ENCODE results near the gene AMIGO2.
"Not testable (repeated sequence)": the region's sequence is repeated elsewhere in the genome, so short reads cannot be mapped to it uniquely, and the experiment has no call there.

The AMIGO2 gene, protein sequence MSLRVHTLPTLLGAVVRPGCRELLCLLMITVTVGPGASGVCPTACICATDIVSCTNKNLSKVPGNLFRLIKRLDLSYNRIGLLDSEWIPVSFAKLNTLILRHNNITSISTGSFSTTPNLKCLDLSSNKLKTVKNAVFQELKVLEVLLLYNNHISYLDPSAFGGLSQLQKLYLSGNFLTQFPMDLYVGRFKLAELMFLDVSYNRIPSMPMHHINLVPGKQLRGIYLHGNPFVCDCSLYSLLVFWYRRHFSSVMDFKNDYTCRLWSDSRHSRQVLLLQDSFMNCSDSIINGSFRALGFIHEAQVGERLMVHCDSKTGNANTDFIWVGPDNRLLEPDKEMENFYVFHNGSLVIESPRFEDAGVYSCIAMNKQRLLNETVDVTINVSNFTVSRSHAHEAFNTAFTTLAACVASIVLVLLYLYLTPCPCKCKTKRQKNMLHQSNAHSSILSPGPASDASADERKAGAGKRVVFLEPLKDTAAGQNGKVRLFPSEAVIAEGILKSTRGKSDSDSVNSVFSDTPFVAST

DNA sequence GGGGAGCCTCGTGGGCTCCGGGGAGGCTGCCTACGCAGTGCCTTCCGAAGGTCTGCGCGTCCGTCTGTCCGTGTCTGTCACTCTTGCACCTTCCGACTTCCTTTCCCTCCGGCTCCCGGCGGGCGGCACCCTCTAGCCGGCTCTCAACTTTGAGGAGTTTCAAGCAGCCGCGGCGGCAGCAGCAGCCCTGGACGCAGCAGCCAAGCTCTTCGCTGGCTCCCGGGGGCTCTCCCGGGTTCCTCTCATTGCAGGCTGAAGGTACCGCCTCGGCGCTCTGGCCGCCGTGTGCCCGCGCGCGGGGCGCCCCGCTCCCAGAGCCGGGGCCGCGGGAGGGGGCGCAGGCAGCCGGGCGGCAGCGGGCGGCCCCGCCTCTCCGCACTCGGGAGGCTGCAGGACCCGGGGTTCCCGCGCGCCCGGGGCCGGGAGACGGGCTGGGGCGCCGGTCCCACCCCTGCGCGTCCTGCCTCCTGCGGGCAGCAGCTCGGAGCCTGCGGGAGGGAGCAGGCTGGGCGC is at the start of gene AMIGO2, which contains the start of gene PCED1B:
Gene AMIGO2 (minus strand): TSS at position 492 of the 513 bp plus-strand sequence. CDS start 957 bp downstream, outside the sequence.
Gene PCED1B (plus strand): TSS at position 154 of the 513 bp plus-strand sequence. CDS start 155,443 bp downstream, outside the sequence.
- peak; percentile 68 for DNase-seq

DNA sequence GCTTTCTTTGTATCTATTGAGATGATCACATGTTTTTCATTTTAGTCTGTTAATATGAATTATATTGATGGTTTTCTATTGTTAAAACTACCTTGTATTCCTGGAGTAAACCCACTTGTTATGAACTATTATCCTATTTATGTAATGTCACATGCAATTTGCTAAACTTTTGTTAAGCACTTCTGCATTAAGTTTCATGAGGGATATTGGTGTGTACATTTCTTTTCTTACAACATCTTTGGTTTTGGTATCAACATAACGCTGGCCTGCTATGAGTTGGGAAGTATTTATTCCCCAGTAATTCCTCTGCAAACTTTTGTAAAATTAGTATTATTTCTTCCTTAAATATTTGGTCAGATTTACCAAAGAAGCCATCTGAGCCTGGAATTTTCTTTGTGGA is 46.5 kb upstream of the AMIGO2 start:
- DNase-seq: no peak

DNA sequence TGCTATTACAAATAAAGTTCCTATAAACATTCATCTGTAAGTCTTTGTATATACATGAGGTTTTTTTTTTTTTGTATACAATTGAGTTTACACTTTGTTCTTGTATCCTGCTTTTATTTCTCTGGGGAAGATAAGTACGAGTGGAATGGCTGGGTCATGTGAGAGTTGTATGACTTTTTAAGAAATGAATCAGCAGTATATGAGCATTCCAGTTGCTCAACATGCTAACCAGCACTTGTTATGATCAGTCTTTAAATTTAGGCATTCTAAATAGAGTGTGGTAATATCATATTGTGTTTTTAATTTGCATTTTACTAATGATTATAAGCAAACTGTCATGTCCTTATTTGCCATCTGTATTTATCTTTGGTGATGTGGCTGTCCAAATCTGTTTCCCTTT is 44.7 kb upstream of the AMIGO2 start:
- DNase-seq: no peak

DNA sequence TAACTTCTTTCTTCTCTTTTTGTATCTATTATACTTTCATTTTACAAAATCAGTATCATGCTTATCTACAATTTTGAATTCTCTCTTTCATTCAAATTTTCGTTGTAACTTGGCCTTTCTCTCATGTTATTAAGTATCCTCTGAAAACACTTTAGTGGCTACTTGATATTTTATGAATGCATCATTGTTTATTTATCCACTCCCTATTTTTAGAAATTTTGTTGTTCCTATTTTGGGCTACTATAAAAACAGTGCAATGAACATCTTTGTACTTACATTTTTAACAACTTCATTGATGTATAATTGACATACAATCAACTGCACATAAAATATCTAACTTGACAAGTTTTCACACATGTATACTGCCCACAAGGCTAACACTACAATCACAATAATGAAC is 44.0 kb upstream of the AMIGO2 start:
- no peak for DNase-seq

DNA sequence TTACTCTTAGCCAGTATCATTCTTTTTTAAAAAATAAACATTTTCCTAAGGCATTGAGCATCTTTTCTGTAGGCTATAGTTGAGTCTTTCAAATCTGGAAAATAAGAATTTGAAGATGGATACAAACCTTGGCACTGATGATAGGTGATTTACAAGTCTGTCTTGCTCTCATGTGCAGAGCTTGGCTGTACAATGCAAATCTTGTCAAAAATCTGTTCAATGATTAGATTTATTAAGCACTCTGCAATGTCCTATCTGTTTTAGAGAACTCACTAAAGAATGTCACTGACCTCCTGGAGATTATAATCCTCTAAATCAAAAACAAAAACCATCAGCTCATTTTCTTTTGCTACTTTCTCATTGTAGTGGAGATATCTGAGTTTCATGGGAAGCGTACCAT is 42.8 kb upstream of the AMIGO2 start:
- DNase-seq: no peak

DNA sequence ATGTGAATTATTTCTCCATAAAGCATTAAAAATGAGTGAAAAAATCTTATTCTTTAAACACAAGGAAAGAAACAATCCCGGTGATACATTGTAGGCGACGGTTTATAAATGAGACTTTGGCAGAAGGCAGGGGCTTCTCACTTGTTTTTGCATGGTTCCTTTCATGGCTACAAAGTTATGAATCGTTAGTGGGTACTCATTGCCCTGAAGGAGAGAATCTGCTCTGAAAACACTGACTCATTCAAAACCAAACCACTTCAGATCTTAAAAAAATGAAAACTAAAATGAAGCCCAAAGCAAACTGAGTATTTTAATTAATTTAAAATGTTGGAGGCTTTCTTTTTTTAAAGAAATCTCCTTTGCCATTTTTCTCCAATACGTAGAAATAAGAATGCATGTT is 41.4 kb upstream of the AMIGO2 start:
- DNase-seq: no peak

DNA sequence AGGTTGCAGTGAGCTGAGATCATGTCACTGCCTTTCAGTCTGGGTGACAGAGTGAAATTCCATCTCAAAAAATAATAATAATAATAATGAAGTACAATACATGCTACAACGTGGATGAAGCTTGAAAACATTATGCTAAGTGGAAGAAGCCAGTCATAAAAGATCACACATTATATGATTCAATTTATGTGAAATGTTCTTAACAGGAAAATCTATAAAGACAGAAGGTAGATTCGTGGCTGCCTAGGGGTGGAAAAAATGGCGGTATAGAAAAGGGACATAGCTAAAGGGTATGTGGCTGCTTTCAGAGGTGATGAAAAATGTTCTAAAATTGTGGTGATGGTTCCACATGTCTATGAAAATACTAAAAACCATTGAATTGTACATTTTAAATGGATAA is 41.0 kb upstream of the AMIGO2 start:
- no peak for DNase-seq

DNA sequence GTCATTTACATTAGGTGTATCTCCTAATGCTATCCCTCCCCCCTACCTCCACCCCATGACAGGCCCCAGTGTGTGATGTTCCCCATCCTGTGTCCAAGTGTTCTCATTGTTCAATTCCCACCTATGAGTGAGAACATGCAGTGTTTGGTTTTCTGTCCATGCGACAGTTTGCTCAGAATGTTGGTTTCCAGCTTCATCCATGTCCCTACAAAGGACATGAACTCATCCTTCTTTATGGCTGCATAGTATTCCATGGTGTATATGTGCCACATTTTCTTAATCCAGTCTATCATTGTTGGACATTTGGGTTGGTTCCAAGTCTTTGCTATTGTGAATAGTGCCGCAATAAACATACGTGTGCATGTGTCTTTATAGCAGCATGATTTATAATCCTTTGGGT is 37.5 kb upstream of the AMIGO2 start:
- DNase-seq: not testable (repeated sequence)

DNA sequence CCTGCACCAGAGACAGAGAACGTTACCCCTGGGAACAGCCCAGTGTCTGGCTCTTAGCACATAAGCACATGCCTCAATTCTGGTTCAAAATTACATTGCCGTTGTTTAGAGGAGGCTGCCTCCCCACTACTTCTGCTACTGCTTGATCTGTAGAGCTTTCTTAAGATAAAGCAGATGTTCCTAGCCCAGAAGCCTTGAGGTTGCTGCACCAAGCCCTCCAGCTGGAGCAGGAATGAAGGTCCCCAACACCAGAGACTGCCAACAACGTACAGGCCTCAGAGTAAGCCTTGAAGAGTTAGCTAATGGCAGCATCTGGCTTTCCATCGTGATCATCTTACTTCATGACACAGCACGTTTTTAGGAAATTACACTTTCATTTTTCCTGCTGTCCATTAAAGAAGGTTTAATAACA is 34.7 kb upstream of the AMIGO2 start:
- no peak for DNase-seq

DNA sequence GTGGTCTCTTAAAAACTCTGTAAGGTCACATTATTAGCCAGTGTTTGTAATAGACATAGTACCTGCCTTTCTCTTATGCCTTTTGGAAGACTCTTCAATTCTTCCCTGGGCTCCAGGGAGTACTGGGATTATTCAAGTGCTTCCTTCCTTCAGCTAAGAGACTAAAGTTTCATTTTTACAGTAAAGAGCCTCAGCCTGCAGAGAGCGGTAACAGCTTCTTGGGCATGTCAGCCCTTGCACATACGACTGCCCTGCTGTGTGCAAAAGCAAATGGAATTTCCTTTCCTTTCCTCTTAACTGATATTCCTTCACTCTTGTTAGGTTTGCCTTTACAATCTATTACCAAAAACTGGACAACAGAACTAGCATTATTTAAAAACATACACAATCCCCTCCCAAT is 32.9 kb upstream of the AMIGO2 start:
- no peak for DNase-seq

DNA sequence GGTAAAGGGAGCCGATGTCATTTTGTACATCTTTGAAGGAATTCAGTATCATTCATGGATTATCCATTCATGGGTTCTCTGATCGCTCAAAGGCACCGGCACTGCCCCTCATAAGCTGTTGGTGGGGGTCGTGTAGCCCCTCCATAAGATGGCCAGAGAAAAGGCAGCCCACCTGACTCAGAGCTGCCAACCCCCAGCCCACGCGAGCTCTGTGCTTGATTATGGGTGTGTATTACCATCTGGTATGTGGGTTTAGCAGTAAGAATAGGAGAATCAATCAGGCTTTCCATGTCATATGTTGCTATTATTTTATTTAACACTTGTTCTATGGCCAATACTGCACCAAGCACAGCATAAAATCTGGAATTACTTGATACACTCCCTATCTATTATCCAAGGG is 32.1 kb upstream of the AMIGO2 start:
- DNase-seq: peak; percentile 9

DNA sequence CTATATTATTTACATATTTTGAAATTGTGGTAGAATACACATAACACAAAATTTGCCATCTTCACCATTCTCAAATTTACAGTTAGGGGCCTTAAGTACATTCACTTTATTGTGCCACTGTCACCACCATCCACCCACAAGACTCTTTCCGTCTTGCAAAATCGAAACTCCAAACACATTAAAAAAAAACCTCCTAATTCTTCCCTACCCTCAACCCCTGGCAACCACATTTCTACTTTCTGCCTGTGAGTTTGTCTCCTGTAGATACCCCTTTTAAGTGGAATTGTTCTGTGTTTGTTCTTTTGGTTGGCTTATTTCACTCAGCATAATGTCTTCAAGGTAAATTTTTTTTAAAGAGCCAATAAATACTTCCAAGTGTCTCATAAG is 31.6 kb upstream of the AMIGO2 start:
- peak; percentile 12 for DNase-seq

DNA sequence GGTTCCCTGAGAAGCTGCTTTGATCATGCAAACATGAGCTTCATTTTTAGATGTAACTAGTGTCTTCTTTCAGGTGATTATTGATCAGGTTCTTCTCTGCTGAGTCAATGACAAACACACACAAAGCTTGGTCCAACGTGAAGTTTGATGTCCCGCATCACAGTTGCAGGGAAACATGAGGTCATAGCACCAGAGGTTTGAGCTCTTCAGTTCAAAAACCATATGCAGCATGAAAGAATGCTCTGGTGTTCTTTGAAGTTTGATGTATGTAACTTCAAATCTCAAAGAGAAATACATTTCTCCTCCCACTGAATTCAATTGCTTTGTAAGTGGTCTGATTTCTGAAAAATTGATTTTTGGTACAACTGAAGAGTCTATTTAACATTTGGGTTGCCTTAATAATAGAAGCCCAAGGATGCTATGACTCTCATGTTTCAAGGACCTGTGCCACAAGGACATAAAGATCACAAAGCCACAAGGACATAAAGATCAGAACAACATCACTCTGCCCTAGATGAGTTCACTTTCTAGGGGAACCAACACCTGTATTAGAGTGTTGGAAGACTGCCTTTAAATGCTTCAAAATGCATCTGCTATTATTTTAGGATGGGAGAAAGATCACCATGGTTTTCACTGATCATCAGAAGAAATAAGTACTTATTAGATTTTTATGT is 31.1 kb upstream of the AMIGO2 start:
- DNase-seq: no peak

DNA sequence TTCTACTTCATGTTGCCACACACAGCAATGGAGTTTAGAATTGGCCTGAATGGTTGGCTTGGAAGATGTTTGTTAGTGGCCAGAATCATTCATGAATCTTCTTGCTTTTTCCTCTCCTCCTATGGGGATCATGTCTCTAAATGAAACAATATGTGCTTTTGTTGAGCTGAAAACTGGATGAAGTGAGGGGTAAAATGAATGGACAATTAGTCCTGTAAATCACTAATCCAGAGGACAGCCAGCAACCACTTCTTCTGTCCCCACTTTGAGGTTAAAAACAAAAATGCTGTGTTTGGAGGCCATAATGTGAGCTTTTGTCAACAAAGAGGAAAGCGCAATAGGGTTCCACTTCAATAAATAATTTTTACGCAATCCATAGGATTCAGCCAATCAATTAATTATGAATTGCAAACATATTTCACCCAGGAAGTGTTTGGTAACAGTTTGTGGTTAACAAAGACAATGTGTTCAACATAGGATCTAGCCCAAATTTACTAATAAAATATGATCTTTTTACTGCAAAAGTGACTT is 30.3 kb upstream of the AMIGO2 start:
- DNase-seq: no peak

DNA sequence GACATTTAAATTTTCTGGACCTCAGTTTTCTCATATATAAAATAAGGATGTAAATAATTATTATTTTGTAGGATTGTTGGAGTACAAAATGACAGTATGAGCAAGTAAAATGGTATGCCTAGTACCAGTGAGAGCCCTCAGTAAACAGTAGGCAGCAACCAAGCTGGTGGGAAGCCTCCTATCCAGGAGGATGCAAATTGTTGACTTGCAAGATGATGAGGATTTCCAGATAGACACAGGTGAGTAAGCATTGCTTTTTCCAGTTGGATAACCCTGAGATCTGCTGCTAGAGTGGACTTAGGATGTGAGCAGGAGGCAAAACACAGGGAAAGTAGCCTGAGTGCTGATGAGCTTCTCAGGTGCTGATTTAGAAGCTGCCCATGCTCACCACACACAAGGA is 28.2 kb upstream of the AMIGO2 start:
- DNase-seq: no peak

DNA sequence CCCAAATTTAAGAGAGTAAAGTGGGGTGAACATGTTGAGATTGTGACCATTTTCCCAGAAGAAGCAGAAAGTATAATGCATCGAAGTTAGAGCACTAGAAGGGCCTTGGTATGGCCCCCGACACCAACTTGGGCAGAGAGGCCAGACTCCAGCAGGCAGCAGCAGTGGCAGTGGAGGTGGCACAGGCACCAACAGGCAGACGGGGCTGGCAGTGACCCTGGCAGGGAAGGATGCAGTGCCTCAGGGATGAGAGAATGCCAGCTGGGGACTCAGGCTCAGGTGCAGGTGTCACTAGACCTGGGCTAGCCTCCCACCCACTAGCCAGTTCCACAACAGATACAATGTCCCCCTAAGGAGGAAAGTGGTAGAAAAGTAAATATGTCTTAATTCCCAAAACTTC is 27.7 kb upstream of the AMIGO2 start:
- DNase-seq: no peak

DNA sequence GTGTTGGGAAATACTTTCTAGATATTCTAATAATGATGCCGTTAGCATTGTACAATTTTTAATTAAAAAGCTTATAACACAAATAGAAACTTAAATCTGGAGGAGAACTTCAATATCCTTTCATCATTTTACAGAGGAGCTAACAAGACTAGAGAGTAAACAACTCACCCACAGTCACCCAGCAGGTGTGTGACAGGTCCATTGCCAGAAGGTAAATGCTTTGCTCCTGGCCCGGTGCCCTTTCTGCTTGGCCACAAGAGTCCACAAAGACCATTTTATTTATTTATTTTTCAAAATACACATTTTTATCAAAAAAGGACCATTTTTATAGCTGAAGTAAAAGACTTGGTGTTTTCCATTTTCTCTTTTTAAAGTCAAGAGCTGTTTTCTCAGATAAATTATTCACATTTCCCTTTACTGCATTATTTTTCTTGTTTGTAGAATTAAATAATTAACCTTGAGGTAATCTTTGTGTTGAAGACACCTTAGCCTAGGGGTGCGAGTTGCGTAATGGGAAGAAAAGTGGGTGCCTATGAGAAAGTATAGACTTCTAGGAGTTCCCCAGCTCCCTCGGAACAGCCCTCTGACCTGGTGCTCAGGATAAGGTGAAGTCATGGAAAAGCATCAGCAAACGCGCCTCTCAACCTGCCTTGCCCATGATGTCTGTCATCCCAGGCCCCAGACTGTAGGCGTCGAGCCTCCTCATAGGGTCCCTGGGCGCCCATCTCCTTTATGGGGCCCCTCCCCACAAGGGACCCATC is 26.3 kb upstream of the AMIGO2 start:
- DNase-seq: no peak

DNA sequence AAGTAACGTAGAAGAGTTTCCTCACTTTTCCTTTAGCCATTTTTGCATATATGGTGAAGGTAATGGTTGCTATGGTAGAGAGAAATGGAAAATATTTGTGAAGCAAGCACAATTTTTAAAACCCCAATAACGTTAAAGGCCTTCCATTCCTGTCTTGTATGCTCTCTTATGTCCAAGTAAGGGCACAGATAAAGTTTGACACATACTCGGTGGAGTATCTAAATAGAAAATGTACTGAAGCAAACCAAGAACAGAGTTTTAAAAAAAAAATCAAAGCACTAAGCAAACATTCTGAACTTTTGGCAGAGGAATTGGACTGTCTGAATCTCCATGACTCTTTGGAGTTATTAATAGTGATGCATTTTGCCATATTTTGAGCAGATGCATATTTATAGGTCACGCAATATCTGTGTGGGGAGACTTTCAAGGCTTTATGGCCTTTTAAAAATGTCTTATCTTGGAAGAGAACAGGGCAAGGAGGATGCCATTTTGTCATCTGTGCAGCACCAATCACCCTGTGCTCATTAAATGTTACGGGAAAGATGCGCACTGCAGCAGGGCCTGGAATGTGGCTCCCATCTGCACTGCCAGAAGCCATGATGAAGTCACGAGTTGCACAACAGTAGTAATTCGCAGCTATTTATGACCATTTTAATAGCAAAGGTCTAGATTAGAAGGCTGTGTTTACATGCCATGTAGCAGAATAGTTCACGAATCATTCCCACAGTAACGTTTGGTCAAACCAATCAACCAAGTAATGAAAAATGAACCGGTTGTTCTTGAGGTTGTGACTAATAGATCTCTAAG is 23.3 kb upstream of the AMIGO2 start:
- DNase-seq: no peak

DNA sequence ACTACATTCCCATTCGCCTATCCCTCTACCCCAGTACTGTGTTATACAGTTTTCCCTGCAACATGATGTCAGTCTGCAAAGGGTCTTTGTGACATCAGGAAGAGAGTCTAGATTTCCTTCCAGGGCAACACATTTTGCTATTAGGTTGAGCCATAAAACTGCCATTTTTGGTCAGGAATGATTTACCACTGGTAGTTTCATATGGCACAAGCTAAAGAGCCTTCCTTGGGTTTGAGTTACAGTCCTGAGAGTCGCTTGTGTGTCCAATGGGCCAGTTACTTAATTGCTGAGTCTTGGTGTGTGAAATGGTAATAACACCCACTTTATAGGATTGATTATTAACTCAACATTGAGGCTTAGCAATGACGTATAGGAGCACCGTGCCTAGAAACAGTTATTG is 22.6 kb upstream of the AMIGO2 start:
- DNase-seq: no peak

DNA sequence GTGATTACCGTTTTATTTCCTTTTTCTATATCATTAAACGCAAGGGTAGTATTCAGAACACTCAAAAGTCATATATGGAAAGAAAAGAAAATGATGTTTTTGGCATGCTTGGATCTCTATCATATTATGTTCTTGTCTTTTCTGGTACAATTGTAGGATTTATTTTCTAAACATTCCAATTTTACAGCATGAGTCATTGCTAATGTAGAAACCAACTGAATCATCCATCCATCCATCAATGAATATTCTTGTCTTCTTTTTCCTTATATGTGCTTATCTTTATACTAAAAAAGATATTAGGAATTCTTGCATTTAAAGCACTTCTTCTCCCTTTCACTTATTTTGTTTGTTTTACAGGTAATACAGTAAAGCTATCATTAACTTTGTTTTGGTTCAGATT is 20.4 kb upstream of the AMIGO2 start:
- DNase-seq: no peak

DNA sequence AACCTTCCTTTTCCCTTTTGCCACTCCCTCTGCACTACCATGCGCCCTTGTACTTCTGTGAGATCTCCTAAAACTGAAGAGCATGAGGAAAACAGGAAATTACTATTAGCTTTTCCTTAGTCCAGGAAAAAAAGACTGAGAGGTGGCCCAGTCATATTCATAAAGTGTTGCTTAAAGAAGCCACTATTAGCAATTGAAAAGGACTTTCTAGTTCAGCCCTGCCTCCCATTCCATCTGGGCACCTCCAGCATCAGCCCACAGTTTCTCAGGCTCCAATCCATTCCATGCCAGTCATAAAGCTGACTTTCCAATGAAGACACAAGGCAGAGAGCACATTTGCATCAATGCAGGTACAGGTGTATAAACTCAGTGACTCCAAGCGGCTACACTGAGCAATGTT is 19.9 kb upstream of the AMIGO2 start:
- no peak for DNase-seq

DNA sequence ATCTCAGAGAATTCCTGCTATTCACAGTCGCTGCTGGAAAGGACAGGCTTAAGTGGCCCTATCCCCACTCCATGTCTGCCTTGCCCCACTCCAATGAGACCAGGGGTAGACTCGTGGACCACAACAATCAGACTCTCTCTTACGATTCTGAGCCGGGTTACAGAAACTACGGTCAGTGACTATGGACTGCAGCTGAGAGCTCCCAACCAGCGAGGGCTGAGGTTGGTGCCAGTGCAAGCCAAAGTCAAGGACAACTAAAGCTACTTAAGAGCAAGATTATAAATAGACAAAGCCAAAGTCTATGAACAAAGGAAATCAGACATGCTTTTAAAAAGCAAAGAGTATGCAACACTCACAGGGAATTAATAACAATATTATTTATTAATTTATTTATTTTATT is 18.3 kb upstream of the AMIGO2 start:
- no peak for DNase-seq

Measured in activated naive CD4-positive, alpha-beta T cell treated with Interleukin-2 at 50 U/mL for 16 hours (primary cell).